ENCODE results near the gene AKAP1.

AKAP1 gene

DNA sequence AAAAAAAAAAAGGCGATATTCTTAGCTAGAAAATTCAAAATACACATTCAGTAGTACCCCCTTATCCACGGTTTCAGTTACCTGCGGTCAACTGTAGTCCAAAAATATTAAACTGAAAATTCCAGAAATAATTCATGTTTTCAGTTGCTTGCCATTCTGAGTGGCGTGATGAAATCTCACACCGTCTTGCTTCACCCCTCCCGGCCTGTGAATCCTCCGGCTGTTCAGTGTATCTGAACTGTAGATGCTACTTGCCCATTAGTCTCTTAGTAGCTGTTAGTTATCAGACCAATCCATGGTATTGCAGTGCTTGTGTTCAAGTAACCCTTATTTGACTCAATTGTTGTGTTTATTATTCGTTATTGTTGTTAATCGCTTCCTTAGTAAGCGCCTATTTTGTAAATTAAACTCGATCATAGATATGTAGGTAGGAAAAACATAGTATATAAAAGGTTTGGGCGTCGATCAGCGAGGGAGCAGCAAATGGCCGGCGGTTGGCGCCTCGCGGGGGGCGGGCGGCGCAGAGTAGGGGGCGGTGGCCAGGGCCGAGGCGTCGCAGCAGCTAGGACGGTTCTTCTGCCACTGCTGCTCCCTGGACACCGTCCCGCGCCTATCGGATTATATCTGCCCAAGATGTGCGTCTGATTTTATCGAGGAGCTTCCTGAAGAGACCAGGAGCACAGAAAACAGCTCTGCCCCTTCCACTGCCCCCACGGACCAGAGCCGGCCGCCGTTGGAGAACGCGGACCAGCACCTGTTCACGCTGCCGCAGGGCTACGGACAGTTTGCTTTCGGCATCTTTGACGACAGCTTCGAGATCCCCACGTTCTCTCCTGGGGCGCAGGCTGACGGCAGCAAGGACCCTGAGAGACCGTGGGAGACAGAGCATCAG is 39.8 kb upstream of the AKAP1 start:
- in situ Hi-C loops (cut with HindIII; ENCODE audit: low sequenced_read_pairs), result no loop called here
- no peak overlapping the region for H3K4me3 ChIP-seq (ENCODE audit: low read depth, low read length)
- no peak for DNase-seq (ENCODE audit: low read depth, low spot score)
- TF ChIP-seq, protein P1, sequence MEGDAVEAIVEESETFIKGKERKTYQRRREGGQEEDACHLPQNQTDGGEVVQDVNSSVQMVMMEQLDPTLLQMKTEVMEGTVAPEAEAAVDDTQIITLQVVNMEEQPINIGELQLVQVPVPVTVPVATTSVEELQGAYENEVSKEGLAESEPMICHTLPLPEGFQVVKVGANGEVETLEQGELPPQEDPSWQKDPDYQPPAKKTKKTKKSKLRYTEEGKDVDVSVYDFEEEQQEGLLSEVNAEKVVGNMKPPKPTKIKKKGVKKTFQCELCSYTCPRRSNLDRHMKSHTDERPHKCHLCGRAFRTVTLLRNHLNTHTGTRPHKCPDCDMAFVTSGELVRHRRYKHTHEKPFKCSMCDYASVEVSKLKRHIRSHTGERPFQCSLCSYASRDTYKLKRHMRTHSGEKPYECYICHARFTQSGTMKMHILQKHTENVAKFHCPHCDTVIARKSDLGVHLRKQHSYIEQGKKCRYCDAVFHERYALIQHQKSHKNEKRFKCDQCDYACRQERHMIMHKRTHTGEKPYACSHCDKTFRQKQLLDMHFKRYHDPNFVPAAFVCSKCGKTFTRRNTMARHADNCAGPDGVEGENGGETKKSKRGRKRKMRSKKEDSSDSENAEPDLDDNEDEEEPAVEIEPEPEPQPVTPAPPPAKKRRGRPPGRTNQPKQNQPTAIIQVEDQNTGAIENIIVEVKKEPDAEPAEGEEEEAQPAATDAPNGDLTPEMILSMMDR (IDR thresholded peaks at IDR 0.05; ENCODE audit: low read depth, low read length), result no peak

DNA sequence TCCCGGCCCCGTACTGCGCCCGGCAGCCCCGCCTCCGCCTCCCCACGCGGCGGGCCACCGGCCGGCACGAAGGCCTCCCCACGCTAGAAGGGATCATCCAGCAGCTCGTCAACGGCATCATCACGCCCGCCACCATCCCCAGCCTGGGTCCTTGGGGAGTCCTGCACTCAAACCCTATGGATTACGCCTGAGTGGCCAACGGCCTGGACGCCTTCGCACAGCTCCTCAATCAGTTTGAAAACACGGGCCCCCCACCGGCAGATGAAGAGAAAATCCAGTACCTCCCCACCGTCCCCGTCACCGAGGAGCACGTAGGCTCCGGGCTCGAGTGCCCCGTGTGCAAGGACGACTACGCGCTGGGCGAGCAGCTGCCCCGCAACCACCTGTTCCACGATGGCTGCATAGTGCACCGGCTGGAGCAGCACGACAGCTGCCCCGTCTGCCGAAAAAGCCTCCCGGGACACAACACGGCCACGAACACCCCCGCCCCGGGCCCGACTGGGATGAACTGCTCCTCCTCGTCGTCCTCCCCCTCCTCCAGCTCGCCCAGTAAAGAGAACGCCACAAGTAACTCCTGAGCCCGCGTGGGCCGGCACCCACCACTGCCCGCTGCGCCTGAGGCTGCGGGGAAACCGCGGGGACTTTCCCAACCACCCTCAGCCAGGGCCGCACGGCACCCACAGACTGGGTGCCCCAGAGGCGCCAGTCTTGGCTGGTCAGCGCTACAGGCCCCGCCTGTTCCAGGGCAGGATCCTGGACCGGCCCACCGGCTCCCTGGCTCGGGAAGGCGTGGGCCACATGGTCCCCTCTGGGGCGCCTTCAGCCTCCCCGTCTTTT is 39.0 kb upstream of the AKAP1 start:
- TF ChIP-seq, protein P1 (IDR thresholded peaks at IDR 0.05; ENCODE audit: low read depth, low read length), result no peak
- no peak overlapping the region for H3K4me3 ChIP-seq (ENCODE audit: low read depth, low read length)
- no peak for DNase-seq (ENCODE audit: low read depth, low spot score)
- in situ Hi-C loops (cut with HindIII; ENCODE audit: low sequenced_read_pairs), result no loop called here

DNA sequence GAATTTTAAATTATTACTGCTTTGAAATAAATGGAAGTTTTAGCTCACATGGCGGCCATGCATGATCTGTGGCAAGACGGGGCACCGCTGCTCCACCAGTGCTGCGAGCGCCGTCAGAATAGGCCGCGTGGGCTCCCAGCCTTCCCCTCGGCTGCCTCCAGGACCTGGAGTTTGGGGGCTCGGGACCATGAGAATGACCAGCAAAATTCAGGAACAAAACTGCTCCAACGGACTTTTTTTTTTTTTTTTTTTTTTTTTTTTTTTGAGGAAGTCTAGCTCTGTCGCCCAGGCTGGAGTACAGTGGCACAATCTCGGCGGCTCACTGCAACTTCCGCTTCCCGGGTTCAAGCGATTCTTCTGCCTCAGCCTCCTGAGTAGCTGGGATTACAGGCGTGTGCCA is 38.3 kb upstream of the AKAP1 start:
- in situ Hi-C loops (cut with HindIII; ENCODE audit: low sequenced_read_pairs), result no loop called here
- no peak for DNase-seq (ENCODE audit: low read depth, low spot score)
- TF ChIP-seq, protein P1 (IDR thresholded peaks at IDR 0.05; ENCODE audit: low read depth, low read length), result no peak

DNA sequence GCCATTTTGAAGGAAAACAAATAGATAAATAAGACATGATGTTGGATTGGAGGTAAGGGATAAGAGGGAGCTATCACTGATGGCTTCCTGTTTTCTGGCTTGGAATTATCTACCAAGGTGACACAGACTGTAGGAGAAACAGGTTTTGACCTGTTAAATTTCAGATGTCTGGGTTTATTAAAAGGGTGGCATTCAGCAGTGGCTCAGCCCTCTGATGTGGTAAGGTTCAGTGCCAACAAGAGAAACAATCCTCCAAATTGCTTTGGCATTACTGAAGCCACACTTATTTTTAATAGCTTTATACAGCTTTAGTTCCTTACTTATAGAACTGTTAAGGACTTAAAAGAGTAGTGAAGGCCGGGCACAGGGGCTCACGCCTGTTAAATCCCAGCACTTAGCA is 37.0 kb upstream of the AKAP1 start:
- no peak overlapping the region for H3K4me3 ChIP-seq (ENCODE audit: low read depth, low read length)
- in situ Hi-C loops (cut with HindIII; ENCODE audit: low sequenced_read_pairs), result no loop called here
- TF ChIP-seq, protein P1 (IDR thresholded peaks at IDR 0.05; ENCODE audit: low read depth, low read length), result no peak
- no peak for DNase-seq (ENCODE audit: low read depth, low spot score)

More for the DNA sequence above, 38.3 kb upstream of the AKAP1 start:
- H3K4me3 ChIP-seq (ENCODE audit: low read depth, low read length), result no peak overlapping the region

DNA sequence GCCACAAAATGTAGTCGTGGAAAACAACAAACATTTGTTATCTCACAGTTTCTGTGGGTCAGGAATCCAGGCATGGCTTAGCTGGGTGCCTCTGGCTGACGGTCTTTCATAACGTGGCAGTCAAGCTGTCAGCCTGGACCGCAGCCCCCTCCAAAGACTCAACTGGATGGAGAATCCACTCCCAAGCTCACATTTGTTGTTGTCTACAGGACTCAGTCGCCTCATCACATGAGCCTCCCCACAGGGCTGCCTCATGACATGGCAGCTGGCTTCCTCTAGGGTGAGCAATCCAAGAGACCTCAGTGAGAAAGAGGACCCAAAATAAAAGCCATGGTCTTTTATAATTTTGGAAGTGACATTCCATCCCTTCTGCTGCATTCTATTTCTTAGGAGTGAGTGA is 34.7 kb upstream of the AKAP1 start:
- TF ChIP-seq, protein P1 (IDR thresholded peaks at IDR 0.05; ENCODE audit: low read depth, low read length), result no peak
- no peak overlapping the region for H3K4me3 ChIP-seq (ENCODE audit: low read depth, low read length)
- in situ Hi-C loops (cut with HindIII; ENCODE audit: low sequenced_read_pairs), result no loop called here
- no peak for DNase-seq (ENCODE audit: low read depth, low spot score)

DNA sequence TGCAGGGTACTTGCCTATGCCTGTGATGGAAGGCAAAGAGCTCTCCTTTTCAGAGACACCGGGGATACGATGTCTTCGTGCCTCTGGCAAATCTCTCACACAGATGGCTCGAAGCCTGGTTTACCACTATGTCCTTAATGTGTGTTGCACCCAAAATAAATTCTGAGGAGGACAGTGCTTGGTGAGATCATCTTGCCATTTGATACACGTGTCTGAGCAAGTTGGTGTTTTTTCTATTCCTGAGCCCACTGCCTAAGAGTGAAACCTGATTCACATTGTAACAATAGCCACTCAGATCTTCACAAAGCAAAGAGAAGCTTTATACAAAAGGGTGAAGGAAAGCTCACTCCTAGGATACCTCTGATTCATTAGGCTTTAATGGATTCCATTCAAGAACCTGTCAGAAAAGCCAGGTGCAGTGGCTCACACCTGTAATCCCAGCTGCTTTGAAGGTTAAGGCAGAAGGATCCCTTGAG is 33.1 kb upstream of the AKAP1 start:
- no peak for DNase-seq (ENCODE audit: low read depth, low spot score)
- no peak overlapping the region for H3K4me3 ChIP-seq (ENCODE audit: low read depth, low read length)
- in situ Hi-C loops (cut with HindIII; ENCODE audit: low sequenced_read_pairs), result no loop called here
- TF ChIP-seq, protein P1 (IDR thresholded peaks at IDR 0.05; ENCODE audit: low read depth, low read length), result no peak

Measured in astrocyte of the spinal cord (primary cell).